HL-60 (cell line): Measurements from ENCODE around the gene IL17C.

Experiments used
- DNase-seq, 2 experiments: peaks; one replicate each; pipeline ENCODE4 v3.0.0-alpha.2; 2010 to 2020; ENCODE audit warnings: low read depth in 1 of 2, low spot score in 1 of 2
- H3K27ac ChIP-seq: fragments of 250-450 bp; sonication (Bioruptor Pico); replicated peaks from 2 replicates; pipeline ENCODE4 v1.5.1; 2020; ENCODE audit warnings: mild to moderate bottlenecking, moderate library complexity
- H3K27me3 ChIP-seq: fragments of 250-450 bp; sonication (Bioruptor Pico); 2 replicates; pipeline ENCODE4 v1.5.1; 2021; ENCODE audit warnings: mild to moderate bottlenecking, moderate library complexity; ENCODE audit not compliant: insufficient read depth, poor library complexity, severe bottlenecking
- H3K4me3 ChIP-seq: replicated peaks from 2 replicates; pipeline ENCODE4 v1.5.1; 2011; ENCODE audit warnings: mild to moderate bottlenecking, control low read depth, low read length; ENCODE audit not compliant: insufficient read depth
- GABPA ChIP-seq: IDR thresholded peaks from 2 replicates; pipeline ENCODE4 v1.6.1; 2012; ENCODE audit warnings: low read depth
- POLR2AphosphoS5 ChIP-seq: IDR thresholded peaks from 2 replicates; pipeline ENCODE4 v1.6.1; 2012; ENCODE audit warnings: low read depth
- SPI1 ChIP-seq: IDR thresholded peaks from 2 replicates; pipeline ENCODE4 v1.6.1; 2012; ENCODE audit warnings: low read depth, mild to moderate bottlenecking, borderline replicate concordance
- TF ChIP-seq, protein P1 (sequence below): IDR thresholded peaks from one replicate; pipeline ENCODE4 v1.5.1; 2011; ENCODE audit warnings: low read length, control low read depth, inconsistent platforms; ENCODE audit not compliant: insufficient read depth
- TF ChIP-seq, protein P2 (sequence below): IDR thresholded peaks from 2 replicates; pipeline ENCODE4 v1.6.1; 2012; ENCODE audit warnings: low read depth; ENCODE audit not compliant: insufficient replicate concordance

The IL17C gene

GRCh38 chr16:88672776-88673175 lies 34.4 kb downstream of the IL17C start:
- TF ChIP-seq, protein P1, sequence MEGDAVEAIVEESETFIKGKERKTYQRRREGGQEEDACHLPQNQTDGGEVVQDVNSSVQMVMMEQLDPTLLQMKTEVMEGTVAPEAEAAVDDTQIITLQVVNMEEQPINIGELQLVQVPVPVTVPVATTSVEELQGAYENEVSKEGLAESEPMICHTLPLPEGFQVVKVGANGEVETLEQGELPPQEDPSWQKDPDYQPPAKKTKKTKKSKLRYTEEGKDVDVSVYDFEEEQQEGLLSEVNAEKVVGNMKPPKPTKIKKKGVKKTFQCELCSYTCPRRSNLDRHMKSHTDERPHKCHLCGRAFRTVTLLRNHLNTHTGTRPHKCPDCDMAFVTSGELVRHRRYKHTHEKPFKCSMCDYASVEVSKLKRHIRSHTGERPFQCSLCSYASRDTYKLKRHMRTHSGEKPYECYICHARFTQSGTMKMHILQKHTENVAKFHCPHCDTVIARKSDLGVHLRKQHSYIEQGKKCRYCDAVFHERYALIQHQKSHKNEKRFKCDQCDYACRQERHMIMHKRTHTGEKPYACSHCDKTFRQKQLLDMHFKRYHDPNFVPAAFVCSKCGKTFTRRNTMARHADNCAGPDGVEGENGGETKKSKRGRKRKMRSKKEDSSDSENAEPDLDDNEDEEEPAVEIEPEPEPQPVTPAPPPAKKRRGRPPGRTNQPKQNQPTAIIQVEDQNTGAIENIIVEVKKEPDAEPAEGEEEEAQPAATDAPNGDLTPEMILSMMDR = no peak
- no peak for TF ChIP-seq SPI1
- TF ChIP-seq POLR2AphosphoS5 = no peak
- TF ChIP-seq GABPA = no peak
- TF ChIP-seq, protein P2, sequence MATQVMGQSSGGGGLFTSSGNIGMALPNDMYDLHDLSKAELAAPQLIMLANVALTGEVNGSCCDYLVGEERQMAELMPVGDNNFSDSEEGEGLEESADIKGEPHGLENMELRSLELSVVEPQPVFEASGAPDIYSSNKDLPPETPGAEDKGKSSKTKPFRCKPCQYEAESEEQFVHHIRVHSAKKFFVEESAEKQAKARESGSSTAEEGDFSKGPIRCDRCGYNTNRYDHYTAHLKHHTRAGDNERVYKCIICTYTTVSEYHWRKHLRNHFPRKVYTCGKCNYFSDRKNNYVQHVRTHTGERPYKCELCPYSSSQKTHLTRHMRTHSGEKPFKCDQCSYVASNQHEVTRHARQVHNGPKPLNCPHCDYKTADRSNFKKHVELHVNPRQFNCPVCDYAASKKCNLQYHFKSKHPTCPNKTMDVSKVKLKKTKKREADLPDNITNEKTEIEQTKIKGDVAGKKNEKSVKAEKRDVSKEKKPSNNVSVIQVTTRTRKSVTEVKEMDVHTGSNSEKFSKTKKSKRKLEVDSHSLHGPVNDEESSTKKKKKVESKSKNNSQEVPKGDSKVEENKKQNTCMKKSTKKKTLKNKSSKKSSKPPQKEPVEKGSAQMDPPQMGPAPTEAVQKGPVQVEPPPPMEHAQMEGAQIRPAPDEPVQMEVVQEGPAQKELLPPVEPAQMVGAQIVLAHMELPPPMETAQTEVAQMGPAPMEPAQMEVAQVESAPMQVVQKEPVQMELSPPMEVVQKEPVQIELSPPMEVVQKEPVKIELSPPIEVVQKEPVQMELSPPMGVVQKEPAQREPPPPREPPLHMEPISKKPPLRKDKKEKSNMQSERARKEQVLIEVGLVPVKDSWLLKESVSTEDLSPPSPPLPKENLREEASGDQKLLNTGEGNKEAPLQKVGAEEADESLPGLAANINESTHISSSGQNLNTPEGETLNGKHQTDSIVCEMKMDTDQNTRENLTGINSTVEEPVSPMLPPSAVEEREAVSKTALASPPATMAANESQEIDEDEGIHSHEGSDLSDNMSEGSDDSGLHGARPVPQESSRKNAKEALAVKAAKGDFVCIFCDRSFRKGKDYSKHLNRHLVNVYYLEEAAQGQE = no peak
- Histone ChIP-seq H3K27ac (no peak overlapping the region), H3K4me3 (no peak overlapping the region), H3K27me3 (no peaks in the 10 kb centered on the region)
- DNase-seq = no peak

- H3K4me3 ChIP-seq = no peak overlapping the region
- H3K27me3 ChIP-seq = no peaks in the 10 kb centered on the region
- no peak for DNase-seq
- H3K27ac ChIP-seq = no peak overlapping the region
- TF ChIP-seq, protein P1 = no peak
- TF ChIP-seq, protein P2 = no peak
- TF ChIP-seq SPI1 (no peak), GABPA (no peak), POLR2AphosphoS5 (no peak)
Measured at GRCh38 chr16:88673716-88674379, 35.5 kb downstream of the IL17C start.

GRCh38 chr16:88676502-88677242 lies 38.3 kb downstream of the IL17C start:
- Histone ChIP-seq H3K27me3 (no peaks in the 10 kb centered on the region), H3K4me3 (no peak overlapping the region), H3K27ac (no peak overlapping the region)
- no peak for DNase-seq
- TF ChIP-seq, protein P2 = no peak
- TF ChIP-seq GABPA = no peak
- TF ChIP-seq, protein P1 = no peak
- TF ChIP-seq POLR2AphosphoS5 = no peak
